ENCODE measurements around the gene A4GALT. TPM values are rescaled to one million over a fixed set of nuclear protein-coding genes. Genes with fewer than 3 reads are reported as not detected.
"Not testable (repeated sequence)": the region's sequence is repeated elsewhere in the genome, so short reads cannot be mapped to it uniquely, and the experiment has no call there.

The A4GALT gene, protein sequence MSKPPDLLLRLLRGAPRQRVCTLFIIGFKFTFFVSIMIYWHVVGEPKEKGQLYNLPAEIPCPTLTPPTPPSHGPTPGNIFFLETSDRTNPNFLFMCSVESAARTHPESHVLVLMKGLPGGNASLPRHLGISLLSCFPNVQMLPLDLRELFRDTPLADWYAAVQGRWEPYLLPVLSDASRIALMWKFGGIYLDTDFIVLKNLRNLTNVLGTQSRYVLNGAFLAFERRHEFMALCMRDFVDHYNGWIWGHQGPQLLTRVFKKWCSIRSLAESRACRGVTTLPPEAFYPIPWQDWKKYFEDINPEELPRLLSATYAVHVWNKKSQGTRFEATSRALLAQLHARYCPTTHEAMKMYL
- 1 to 10 TPM; 1.8 to 4.8 (median 2.7) TPM for polyA plus RNA-seq (ENCODE audit: insufficient read depth in 1 of 5, insufficient read length in 5 of 5, low replicate concordance in 1 of 5)
- long read RNA-seq, donor 1, partial matches to known transcripts = 0 of 2 reads
- long read RNA-seq, donor 1, other reads (novel, unspliced or antisense) = 0 of 2 reads
- long read RNA-seq, donor 2, partial matches to known transcripts = 0 of 3 reads
- long read RNA-seq, donor 2, other reads (novel, unspliced or antisense) = 0 of 3 reads
- long read RNA-seq, donor 3 = 0 reads
- long read RNA-seq, donor 4, partial matches to known transcripts = 0 of 1 reads
- long read RNA-seq, donor 4, other reads (novel, unspliced or antisense) = 0 of 1 reads
- long read RNA-seq, donor 5 = 0 reads
- long read RNA-seq, donor 6, partial matches to known transcripts = 0 of 2 reads
- long read RNA-seq, donor 6, other reads (novel, unspliced or antisense) = 0 of 2 reads
- long read RNA-seq, donor 7 = 0 reads
- long read RNA-seq, donor 8 = 0 reads

- no peak for DNase-seq
Observed at GRCh38 chr22:42720263-42721044, at the start of gene A4GALT. TSS of gene A4GALT (minus strand) at chr22:42720870. CDS start at chr22:42693951, 26,919 bp downstream.

DNA sequence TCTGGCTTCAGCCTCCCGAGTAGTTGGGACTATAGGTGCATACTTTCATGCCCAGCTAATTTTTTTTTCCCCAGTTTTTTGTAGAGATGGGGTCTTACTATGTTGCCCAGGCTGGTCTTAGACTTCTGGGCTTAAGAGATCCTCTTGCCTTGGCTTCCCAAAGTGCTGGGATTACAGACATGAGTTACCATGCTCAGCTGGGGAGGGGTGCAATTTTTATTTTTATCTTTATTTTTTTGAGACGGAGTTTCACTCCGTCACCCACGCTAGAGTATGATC lies 49.7 kb upstream of the A4GALT start:
- no peak for DNase-seq

DNA sequence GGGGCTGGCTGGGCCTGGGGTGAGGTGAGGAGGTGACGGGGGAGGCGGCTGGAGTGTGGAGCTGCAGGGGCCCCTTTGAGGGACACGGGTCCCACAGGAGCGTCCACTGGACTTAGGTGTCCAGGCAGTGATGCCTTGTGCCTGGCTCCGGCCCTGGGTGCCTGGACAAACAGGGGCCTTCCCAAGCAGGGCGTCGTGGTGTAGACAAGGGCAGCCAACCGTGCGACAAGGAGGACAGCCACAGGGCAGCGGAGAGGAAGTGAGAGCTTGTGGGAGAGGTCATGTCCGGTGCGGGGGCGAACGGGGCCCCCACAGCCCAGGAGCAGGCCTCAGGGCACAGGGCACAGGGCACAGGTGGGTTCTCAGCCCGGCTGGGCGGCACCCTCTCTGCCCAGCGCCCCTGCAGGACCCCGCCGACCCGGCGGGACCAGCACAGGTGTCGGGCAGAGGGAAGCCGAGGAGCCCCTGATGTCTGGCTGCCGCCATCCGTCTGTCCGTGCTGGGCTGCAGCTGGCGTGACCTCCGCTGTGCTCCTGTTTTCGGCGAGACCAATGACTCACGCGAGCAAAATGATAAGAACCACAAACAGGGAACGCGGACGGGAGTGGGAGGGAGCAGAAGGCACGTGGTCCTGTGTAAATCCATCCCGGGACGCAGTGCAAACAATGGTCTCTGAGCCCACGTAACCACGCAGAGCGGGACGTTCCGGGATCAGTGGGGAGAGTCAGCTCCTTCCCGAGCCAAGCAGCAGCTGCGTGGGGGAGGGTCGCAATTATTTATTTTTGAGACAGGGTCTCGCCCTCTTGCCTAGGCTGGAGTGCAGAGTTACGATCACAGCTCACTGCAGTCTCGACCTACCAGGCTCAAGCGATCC lies 49.1 kb upstream of the A4GALT start:
- no peak for DNase-seq

- DNase-seq = no peak
Observed at GRCh38 chr22:42769238-42769573, 48.5 kb upstream of the A4GALT start.

DNA sequence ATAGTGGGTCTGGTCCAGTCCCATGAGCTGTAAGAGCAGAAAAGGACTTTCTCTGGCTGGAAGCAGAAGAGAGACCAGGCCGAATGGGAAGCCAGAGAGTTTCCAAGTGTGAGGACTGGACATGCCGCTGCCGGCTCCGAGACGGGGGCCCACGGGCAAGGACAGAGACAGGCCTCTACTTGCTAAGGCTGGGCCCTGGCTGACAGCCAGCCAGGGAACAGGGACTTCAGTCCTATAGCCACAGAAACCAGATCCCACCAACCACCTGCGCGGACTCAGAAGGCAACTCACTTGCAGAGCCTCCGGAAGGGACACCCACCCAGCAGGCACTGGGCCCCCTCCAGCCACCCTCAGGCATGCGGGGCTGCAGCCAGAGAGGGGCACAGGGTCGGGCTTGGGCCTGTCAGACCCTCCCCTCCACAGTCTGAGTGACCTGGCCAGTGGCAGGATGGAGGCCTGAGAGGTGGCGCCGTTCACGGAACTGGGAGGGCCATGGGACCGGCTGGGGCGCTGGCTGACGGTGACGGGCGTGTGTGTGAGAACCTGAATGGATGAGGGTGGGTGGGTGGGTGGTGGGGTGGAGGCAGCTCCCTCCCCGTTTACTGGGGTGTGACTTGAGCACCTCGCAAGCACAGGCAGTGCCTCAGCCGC lies 47.8 kb upstream of the A4GALT start:
- DNase-seq = no peak

- DNase-seq = no peak
Observed at GRCh38 chr22:42766860-42767259, 46.2 kb upstream of the A4GALT start.

DNA sequence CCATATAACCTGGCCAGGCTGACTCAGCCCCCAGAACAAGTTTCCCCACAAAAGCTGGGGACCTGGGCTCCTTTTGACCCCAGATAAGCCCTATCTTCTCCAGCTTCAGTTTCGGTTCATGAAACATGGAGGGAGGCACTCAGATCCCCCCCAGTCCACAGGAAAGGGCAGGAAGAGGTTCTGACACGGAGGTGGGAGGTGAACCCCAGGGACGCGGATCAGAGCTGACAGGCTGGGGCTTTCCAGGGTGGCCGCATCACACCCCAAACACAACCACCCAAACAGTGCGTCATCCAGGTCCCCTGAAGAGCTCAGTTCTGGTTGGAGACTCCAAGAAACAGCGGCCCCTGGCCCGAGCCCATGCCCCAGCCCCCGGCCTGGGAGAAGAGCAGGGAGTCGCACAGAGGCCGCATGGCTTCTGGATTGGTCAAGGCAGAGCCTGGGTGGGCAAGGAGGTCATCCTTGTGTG lies 44.3 kb upstream of the A4GALT start:
- no peak for DNase-seq

DNA sequence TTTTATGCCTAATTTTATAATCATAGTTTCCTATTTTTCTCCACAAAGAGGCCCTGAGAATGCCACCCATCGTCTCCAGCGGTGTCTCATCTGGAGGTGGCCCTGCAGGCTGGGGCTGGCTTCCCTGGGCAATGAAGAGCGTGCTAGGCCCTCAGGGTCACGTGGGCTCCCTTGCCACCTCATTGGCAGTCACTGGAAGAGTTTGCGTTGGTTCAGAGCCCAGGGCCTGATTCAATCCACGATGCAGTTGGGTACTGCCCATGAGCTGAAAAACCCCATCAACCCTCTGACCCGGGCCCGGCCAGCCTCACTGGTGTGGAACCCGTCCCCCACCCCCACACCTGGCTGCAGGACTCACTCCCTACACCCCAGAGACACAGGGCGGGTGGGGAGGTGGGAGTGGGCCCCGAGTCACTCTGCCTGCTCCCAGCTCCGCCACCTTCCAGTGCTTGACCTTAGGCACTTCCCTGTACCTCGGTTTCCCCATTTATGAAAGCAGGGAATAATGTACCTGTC lies 43.4 kb upstream of the A4GALT start:
- no peak for DNase-seq

- DNase-seq = no peak
Observed at GRCh38 chr22:42760806-42761565, 40.3 kb upstream of the A4GALT start.

DNA sequence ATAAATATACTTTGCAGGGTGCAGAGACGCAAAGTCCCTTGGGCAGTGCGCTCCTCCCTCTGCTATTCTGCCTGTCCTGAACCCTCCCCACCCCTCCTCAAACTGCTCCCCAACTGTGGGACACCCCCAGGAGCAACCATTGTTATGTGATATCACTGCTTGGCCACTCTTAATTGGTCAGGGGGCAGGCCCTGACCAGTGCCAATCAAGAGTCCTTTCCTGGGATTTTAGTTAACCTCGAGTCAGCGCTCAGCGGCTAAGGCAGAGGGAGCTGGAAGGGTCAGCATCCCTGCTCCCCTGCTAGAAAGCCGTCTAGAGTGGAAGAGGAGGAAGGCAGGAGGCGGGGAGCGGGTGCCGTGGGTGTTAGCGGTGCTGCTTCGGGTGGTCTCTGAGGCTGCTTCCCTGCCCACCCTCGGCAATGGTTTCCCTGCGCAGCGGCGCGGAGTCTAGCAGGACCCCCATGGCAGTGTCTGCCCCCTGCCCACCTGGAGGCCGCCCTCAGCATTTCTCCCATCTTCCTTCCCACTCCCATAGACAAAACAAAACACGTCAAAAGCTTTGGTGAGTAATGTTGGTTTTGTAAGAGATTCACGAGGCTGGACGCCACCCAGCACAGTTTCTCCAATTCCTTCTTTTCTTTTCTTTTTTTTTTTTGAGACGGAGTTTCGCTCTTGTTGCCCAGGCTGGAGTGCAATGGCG lies 38.4 kb upstream of the A4GALT start:
- DNase-seq = no peak

DNA sequence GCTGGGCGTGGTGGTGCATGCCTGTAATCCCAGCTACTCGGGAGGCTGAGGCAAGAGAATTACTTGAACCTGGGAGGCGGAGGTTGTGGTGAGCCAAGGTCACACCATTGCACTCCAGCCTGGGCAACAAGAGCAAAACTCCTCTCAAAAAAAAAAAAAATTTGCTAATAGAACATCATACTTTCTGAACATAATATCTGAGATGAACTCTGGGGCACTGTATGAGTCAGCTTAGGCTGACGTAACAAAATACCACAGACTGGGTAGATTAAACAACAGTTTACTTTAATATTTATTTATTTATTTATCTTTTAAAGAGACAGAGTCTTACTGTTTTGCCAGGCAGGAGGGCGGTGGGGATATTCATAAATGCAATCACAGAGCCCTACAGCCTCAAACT lies 34.9 kb upstream of the A4GALT start:
- not testable (repeated sequence) for DNase-seq

- not testable (repeated sequence) for DNase-seq
Observed at GRCh38 chr22:42755121-42755520, 34.5 kb upstream of the A4GALT start.

- no peak for DNase-seq
Observed at GRCh38 chr22:42754658-42755057, 34.0 kb upstream of the A4GALT start.

- DNase-seq = no peak
Observed at GRCh38 chr22:42752912-42753311, 32.2 kb upstream of the A4GALT start.

GRCh38 chr22:42752230-42752746 lies 31.6 kb upstream of the A4GALT start:
- no peak for DNase-seq

DNA sequence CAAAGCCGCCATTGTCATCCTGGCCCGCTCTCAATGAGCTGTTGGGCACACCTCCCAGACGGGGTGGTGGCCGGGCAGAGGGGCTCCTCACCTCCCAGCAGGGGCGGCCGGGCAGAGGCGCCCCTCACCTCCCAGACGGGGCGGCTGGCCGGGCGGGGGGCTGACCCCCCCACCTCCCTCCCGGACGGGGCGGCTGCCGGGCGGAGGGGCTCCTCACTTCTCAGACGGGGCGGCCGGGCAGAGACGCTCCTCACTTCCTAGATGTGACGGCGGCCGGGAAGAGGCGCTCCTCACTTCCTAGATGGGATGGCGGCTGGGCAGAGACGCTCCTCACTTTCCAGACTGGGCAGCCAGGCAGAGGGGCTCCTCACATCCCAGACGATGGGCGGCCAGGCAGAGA lies 29.8 kb upstream of the A4GALT start:
- DNase-seq = not testable (repeated sequence)

DNA sequence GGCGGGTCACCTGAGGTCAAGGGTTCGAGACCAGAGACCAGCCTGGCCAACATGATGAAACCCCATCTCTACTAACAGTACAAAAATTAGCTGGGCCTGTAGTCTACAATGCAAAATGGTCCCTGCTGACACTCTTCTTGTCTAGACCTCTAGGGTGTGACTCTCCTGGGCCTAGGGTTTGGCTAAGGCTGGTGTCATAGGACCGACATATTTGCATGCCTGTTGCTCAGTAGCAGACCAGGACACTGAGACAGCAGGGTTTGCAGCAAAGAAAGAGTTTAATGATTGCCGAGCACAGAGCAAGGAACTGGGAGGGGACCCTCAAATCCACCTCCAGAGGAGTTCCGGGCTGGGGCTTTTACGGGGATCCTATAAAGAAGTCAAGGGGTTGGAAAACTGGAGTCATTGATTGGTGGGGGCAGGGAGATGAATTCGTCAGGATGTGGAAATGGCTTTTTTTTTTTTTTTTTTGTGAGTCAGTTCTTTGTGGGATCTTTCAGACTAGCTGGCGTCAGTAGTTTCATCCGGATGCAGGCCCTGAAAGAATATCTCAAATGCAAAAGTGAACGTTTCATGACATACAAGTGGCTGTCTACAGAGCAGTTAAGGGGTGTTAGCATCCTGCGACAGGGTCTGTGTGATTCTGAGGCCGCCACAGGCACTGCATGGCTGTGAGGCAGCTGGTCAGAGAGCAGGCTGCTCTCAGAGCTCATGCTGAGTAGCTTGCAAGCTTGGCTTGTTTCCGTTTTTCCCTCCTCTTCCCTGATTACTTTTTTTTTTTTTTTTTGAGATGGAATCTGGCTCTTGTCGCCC lies 27.2 kb upstream of the A4GALT start:
- peak in 1 of 2 donors; percentile 15 for DNase-seq

GRCh38 chr22:42745118-42745517 lies 24.4 kb upstream of the A4GALT start:
- no peak for DNase-seq
